OCI-LY7 (cell line): ENCODE measurements around the gene FOXL3.

ENCODE experiments used
- EZH2phosphoT487 ChIP-seq: fragments of 200-600 bp; sonication (generic); IDR thresholded peaks from 2 replicates; pipeline ENCODE4 v1.6.1; 2018; ENCODE audit warnings: low read depth, borderline replicate concordance, mild to moderate bottlenecking, mixed run types, antibody characterized with exemption, low read length, moderate library complexity, mixed read lengths
- TF ChIP-seq, protein P1 (sequence below): fragments of 200-600 bp; sonication (generic); conservative IDR thresholded peaks from 2 replicates; pipeline ENCODE4 v1.5.1; 2014; ENCODE audit warnings: mild to moderate bottlenecking, antibody characterized with exemption, low read length, moderate library complexity, mixed read lengths

DNA sequence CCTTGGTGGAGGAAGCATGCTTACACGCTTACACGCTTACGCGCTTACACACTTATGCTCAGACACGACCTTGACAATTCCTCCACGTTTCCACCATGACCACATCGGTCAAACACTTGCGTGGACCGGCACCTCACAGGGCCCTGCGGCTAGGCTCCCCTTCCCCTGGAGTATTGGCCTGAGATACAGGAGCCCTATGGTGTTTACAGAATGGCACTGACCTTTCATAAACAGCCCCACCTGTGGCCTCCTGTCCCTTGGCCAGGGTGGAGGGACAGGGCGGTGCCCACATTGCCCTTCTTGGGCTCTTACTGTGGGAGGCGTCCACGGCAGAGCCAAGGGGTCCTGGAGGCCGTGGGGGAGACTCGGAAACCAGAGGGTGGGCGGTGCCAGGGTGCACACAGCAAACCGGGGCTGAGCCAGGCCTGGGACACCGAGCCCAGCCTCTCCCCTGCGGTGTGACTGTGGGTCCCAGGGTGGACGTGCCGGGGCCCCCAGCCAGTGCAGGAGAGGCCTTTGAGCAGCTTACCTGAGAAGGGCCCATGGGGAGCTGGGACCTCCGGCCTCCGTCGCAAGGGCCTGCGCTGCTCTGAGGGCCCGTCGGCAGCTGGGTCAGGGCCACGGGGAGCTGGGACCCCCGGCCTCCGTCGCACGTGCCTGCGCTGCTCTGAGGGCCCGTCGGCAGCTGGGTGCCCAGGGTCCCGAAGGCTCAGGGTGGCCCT lies 44.2 kb upstream of the FOXL3 start:
- TF ChIP-seq, protein P1, sequence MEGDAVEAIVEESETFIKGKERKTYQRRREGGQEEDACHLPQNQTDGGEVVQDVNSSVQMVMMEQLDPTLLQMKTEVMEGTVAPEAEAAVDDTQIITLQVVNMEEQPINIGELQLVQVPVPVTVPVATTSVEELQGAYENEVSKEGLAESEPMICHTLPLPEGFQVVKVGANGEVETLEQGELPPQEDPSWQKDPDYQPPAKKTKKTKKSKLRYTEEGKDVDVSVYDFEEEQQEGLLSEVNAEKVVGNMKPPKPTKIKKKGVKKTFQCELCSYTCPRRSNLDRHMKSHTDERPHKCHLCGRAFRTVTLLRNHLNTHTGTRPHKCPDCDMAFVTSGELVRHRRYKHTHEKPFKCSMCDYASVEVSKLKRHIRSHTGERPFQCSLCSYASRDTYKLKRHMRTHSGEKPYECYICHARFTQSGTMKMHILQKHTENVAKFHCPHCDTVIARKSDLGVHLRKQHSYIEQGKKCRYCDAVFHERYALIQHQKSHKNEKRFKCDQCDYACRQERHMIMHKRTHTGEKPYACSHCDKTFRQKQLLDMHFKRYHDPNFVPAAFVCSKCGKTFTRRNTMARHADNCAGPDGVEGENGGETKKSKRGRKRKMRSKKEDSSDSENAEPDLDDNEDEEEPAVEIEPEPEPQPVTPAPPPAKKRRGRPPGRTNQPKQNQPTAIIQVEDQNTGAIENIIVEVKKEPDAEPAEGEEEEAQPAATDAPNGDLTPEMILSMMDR: no peak
- no peak for TF ChIP-seq EZH2phosphoT487
